ENCODE measurements around the gene PUDP.

DNA sequence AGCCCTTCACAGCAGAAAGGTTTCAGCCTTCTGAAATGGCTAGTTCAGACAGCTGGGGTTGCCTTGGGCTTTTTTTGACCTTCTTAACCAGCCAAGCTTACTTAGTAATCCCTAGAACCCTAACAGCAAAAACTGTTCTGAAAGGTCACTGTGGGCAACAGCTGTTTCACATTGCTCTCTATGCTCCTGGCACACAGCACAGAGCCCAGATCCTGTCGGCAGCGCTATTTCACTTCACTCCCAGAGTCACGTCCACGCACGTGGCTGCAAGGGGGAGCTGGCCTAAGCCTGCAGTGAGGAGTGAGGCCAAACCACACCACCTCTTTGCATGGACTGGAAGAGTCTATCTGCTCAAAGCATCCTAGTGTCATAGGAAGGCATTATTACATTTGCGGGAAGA is 32.4 kb downstream of the PUDP start:
- TF ChIP-seq EZH2 (IDR thresholded peaks at IDR 0.05; ENCODE audit: insufficient read depth, poor library complexity, severe bottlenecking) (no peak), EZH2phosphoT487 (IDR thresholded peaks at IDR 0.05; ENCODE audit: insufficient read depth, low read depth) (no peak)
